OCI-LY7 (cell line): ENCODE measurements around the gene XPNPEP2. TPM values are rescaled to one million over a fixed set of nuclear protein-coding genes. Genes with fewer than 3 reads are reported as not detected.

Experiments used
- BruUV-seq: library from RNA; stranded (reverse); fragments of 400-500 nt; replicated peaks from 2 replicates; lab custom pipeline; 2021; lab: Mats Ljungman, UMichigan
- CTCF ChIA-PET: fragments of 300-600 bp; sonication (Branson Sonifier 250); formaldehyde crosslinking; loops from one replicate; lab custom pipeline; 2022; ENCODE audit warnings: antibody characterized with exemption; ENCODE audit not compliant: unreplicated experiment; lab: Charles Lee
- POLR2A ChIA-PET: fragments of 300-600 bp; sonication (Branson Sonifier 250); formaldehyde crosslinking; loops from one replicate; lab custom pipeline; 2022; ENCODE audit warnings: antibody characterized with exemption; lab: Charles Lee
- DNase-seq: peaks from one replicate; pipeline ENCODE4 v3.0.0-alpha.2; 2015; ENCODE audit warnings: low spot score
- H2AFZ ChIP-seq: fragments of 200-600 bp; sonication (generic), shearing (Covaris generic); 2 replicates; pipeline ENCODE4 v1.6.1; 2014; ENCODE audit warnings: mild to moderate bottlenecking, antibody characterized with exemption, low read length, moderate library complexity
- H3K27ac ChIP-seq: fragments of 200-600 bp; sonication (generic); 2 replicates; pipeline ENCODE4 v1.5.1; 2014; ENCODE audit warnings: mixed run types, low read depth, mild to moderate bottlenecking, moderate library complexity, low read length, inconsistent platforms; ENCODE audit not compliant: poor library complexity, severe bottlenecking
- H3K36me3 ChIP-seq: fragments of 200-600 bp; sonication (generic); 2 replicates; pipeline ENCODE4 v1.6.1; 2014; ENCODE audit warnings: mild to moderate bottlenecking, antibody characterized with exemption, low read length, moderate library complexity, mixed read lengths; ENCODE audit not compliant: insufficient read depth
- H3K4me1 ChIP-seq: fragments of 200-600 bp; sonication (generic); 2 replicates; pipeline ENCODE4 v1.5.1; 2014; ENCODE audit warnings: mild to moderate bottlenecking, low read length; ENCODE audit not compliant: insufficient read depth, poor library complexity, severe bottlenecking
- H3K4me2 ChIP-seq: fragments of 200-600 bp; sonication (generic); 2 replicates; pipeline ENCODE4 v1.6.1; 2014; ENCODE audit warnings: mild to moderate bottlenecking, low read length
- H3K4me3 ChIP-seq: fragments of 200-600 bp; sonication (generic); 2 replicates; pipeline ENCODE4 v1.5.1; 2014; ENCODE audit warnings: mild to moderate bottlenecking, low read depth, low read length; ENCODE audit not compliant: poor library complexity, severe bottlenecking
- H3K79me2 ChIP-seq: fragments of 200-600 bp; sonication (generic); 2 replicates; pipeline ENCODE4 v1.6.1; 2016; ENCODE audit warnings: low read depth, mild to moderate bottlenecking, low read length, moderate library complexity, mixed read lengths; ENCODE audit not compliant: insufficient read depth
- H3K9me2 ChIP-seq: fragments of 200-600 bp; sonication (generic); 2 replicates; pipeline ENCODE4 v1.6.1; 2016; ENCODE audit warnings: mild to moderate bottlenecking, low read length, mixed read lengths; ENCODE audit not compliant: insufficient read depth
- H3K9me3 ChIP-seq: fragments of 200-600 bp; sonication (generic); 2 replicates; pipeline ENCODE4 v1.6.1; 2014; ENCODE audit warnings: mild to moderate bottlenecking, mixed run types, low read length, mixed read lengths
- H4K20me1 ChIP-seq: fragments of 200-600 bp; sonication (generic); 2 replicates; pipeline ENCODE4 v1.6.1; 2014; ENCODE audit warnings: mild to moderate bottlenecking, antibody characterized with exemption, low read length, moderate library complexity, mixed read lengths; ENCODE audit not compliant: insufficient read depth
- CTCF ChIP-seq: fragments of 200-600 bp; sonication (generic); conservative IDR thresholded peaks from 2 replicates; pipeline ENCODE4 v1.5.1; 2014; ENCODE audit warnings: mild to moderate bottlenecking, antibody characterized with exemption, low read length, moderate library complexity, mixed read lengths
- EZH2phosphoT487 ChIP-seq: fragments of 200-600 bp; sonication (generic); IDR thresholded peaks from 2 replicates; pipeline ENCODE4 v1.6.1; 2018; ENCODE audit warnings: low read depth, borderline replicate concordance, mild to moderate bottlenecking, mixed run types, antibody characterized with exemption, low read length, moderate library complexity, mixed read lengths
- intact Hi-C: fragments of 100-400 bp; cut with micrococcal nuclease; formaldehyde crosslinking; loops from one replicate; pipeline ENCODE4 v1.10.0; 2022; ENCODE audit not compliant: unreplicated experiment
- total RNA-seq, 2 experiments: library from RNA; depleted of rRNA in 1 of 2; stranded (reverse); fragments of >200 nt in 1 of 2; shearing (Covaris generic) in 1 of 2; gene quantifications; 2 replicates each; pipeline ENCODE4 v1.2.3, GENCODE V29; 2014 to 2022

The XPNPEP2 gene
- total RNA-seq, 2 experiments from 2014 or later: not detected

GRCh38 chrX:129777218-129778030 is 38.6 kb downstream of the XPNPEP2 start:
- ChIA-PET CTCF (interaction anchor here (1.0 kb wide), 1 partner anchor 8 kb away, joined by 3 read pairs; no protein-coding TSS in a partner anchor), POLR2A (interaction anchor here (0.8 to 3.2 kb wide), 4 partner anchors 10 to 25 kb away, joined by 3 to 29 read pairs (median 4); no protein-coding TSS in a partner anchor)
- H3K79me2 ChIP-seq: peaks cover 38% of the 10 kb centered on the region
- H3K4me3 ChIP-seq: peak overlapping the region; percentile 69
- peaks cover 8% of the 10 kb centered on the region; the same call in 1 of the 2 replicates for H4K20me1 ChIP-seq
- DNase-seq: peak; percentile 84
- no peaks in the 10 kb centered on the region for H3K9me3 ChIP-seq
- H2AFZ ChIP-seq: no peak overlapping the region
- H3K9me2 ChIP-seq: no peaks in the 10 kb centered on the region
- H3K4me2 ChIP-seq: peak overlapping the region; percentile 96
- H3K4me1 ChIP-seq: peaks cover 71% of the 10 kb centered on the region
- H3K27ac ChIP-seq: peak overlapping the region; percentile 99
- H3K36me3 ChIP-seq: peaks cover 23% of the 10 kb centered on the region
- no peak for TF ChIP-seq CTCF
- TF ChIP-seq EZH2phosphoT487: no peak
- no TSS peak for BruUV-seq
- intact Hi-C loops: loop anchor here (10.0 kb wide), 1 partner anchor 307 kb away; no protein-coding TSS in a partner anchor

DNA sequence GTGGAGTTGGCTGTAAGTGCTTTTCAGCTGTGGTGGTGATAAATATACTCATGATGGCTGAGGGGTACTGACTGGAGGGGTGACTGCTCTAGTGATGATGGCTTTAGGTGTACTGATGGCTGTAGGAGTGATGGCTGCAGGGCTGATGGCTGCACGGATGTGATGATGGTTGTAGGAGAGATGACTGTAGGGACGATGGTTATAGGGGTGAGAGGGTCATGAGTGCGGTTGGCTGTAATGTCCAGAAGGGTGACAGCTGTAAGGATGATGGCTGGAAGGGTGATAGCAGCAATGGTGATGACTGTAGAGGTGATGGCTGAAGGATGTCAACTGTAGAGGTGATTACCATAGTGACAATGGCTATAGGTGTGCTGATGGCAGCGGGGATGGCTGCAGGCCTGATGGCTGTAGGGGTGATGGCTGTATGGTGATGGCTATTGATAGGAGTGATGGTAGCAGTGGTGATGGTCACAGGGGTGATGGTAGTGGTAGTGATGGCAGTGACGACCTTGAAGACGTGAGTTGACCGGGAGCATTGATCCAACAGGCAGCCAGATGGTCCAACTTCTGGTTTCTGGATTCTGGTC is 40.4 kb downstream of the XPNPEP2 start:
- Histone ChIP-seq H3K4me2 (peak overlapping the region; percentile 96), H3K36me3 (peaks cover 41% of the 10 kb centered on the region), H2AFZ (no peak overlapping the region), H3K4me1 (peaks cover 70% of the 10 kb centered on the region), H3K9me3 (no peaks in the 10 kb centered on the region), H3K9me2 (no peaks in the 10 kb centered on the region), H4K20me1 (peaks cover 20% of the 10 kb centered on the region), H3K4me3 (peak overlapping the region; percentile 99), H3K79me2 (peaks cover 56% of the 10 kb centered on the region), H3K27ac (peak overlapping the region; percentile 99)
- CTCF ChIA-PET: interaction anchor here (0.6 kb wide), 1 partner anchor 41 kb away, joined by 3 read pairs; the partner anchor contains the start of gene XPNPEP2
- POLR2A ChIA-PET: interaction anchor here (0.9 to 6.9 kb wide), 5 partner anchors 9 to 21 kb away, joined by 3 to 126 read pairs (median 7); no protein-coding TSS in a partner anchor
- intact Hi-C loops: loop anchor here (10.0 kb wide), 1 partner anchor 306 kb away; no protein-coding TSS in a partner anchor
- BruUV-seq: TSS peak; percentile 66
- no peak for TF ChIP-seq EZH2phosphoT487
- TF ChIP-seq CTCF: no peak
- DNase-seq: no peak
